IMR-90 (cell line): Measurements from ENCODE around the gene GCNT4. TPM values are rescaled to one million over a fixed set of nuclear protein-coding genes. Genes with fewer than 3 reads are reported as not detected.

Experiments used
- ATAC-seq: fragments of 200-7000 bp; cut with Tn5 transposase; 2 replicates; pipeline ENCODE4 v1.9.1; 2020; ENCODE audit warnings: low read depth, mild to moderate bottlenecking, moderate library complexity
- BruUV-seq: library from RNA; stranded (reverse); fragments of 400-500 nt; replicated peaks from 2 replicates; lab custom pipeline; 2021; lab: Mats Ljungman, UMichigan
- CTCF ChIA-PET: fragments of 300-600 bp; formaldehyde crosslinking; extraction: SDS; loops from one replicate; lab custom pipeline; 2021; ENCODE audit warnings: antibody characterized with exemption; lab: Yijun Ruan, JAX
- POLR2A ChIA-PET: fragments of 300-600 bp; sonication (Branson Sonifier 250); formaldehyde crosslinking; loops from one replicate; lab custom pipeline; 2022; ENCODE audit warnings: antibody characterized with exemption; ENCODE audit not compliant: unreplicated experiment; lab: Charles Lee
- DNase-seq: peaks from one replicate; pipeline ENCODE4 v3.0.0; 2013
- H2AFZ ChIP-seq: replicated peaks from 2 replicates; pipeline ENCODE3; 2013; ENCODE audit warnings: low read length, mild to moderate bottlenecking; ENCODE audit not compliant: poor library complexity
- H2AK5ac ChIP-seq: 2 replicates; pipeline ENCODE4 v1.6.1; 2013; ENCODE audit warnings: low read depth, low read length, inconsistent platforms
- H2AK9ac ChIP-seq: replicated peaks from 2 replicates; pipeline ENCODE3; 2013; ENCODE audit warnings: mild to moderate bottlenecking, low read depth, low read length, moderate library complexity; ENCODE audit not compliant: poor library complexity
- H2BK120ac ChIP-seq: 2 replicates; pipeline ENCODE4 v1.6.1; 2013; ENCODE audit warnings: low read depth, low read length, inconsistent platforms
- H2BK15ac ChIP-seq: 3 replicates; pipeline ENCODE4 v1.6.1; 2013; ENCODE audit warnings: low read depth, low read length, inconsistent platforms
- H2BK20ac ChIP-seq: 2 replicates; pipeline ENCODE4 v1.6.1; 2013; ENCODE audit warnings: low read depth, mild to moderate bottlenecking, inconsistent platforms, low read length, moderate library complexity
- H2BK5ac ChIP-seq: 2 replicates; pipeline ENCODE4 v1.6.1; 2013; ENCODE audit warnings: mild to moderate bottlenecking, low read depth, low read length, inconsistent platforms; ENCODE audit not compliant: poor library complexity, severe bottlenecking
- H3K14ac ChIP-seq: replicated peaks from 2 replicates; pipeline ENCODE4 v1.6.1; 2013; ENCODE audit warnings: low read depth, low read length, inconsistent platforms
- H3K18ac ChIP-seq: 2 replicates; pipeline ENCODE4 v1.6.1; 2013; ENCODE audit warnings: low read depth, low read length, control low read depth
- H3K23ac ChIP-seq: 2 replicates; pipeline ENCODE4 v1.6.1; 2013; ENCODE audit warnings: low read depth, low read length, inconsistent platforms
- H3K27ac ChIP-seq: 2 replicates; pipeline ENCODE4 v1.5.1; 2013; ENCODE audit warnings: mild to moderate bottlenecking, control low read depth, low read length; ENCODE audit not compliant: insufficient read depth
- H3K27me3 ChIP-seq: 2 replicates; pipeline ENCODE4 v1.6.1; 2013; ENCODE audit warnings: low read length; ENCODE audit not compliant: control insufficient read depth, insufficient read depth
- H3K36me3 ChIP-seq: 2 replicates; pipeline ENCODE4 v1.6.1; 2013; ENCODE audit warnings: low read length, mixed read lengths; ENCODE audit not compliant: control insufficient read depth, insufficient read depth
- H3K4ac ChIP-seq: 2 replicates; pipeline ENCODE4 v1.6.1; 2013; ENCODE audit warnings: low read depth, low read length, inconsistent platforms
- H3K4me1 ChIP-seq: 2 replicates; pipeline ENCODE4 v1.6.1; 2013; ENCODE audit warnings: low read length, mixed read lengths; ENCODE audit not compliant: control insufficient read depth, insufficient read depth
- H3K4me2 ChIP-seq: 2 replicates; pipeline ENCODE4 v1.6.1; 2013; ENCODE audit warnings: low read depth, mild to moderate bottlenecking, control low read depth, low read length, moderate library complexity
- H3K4me3 ChIP-seq: 2 replicates; pipeline ENCODE4 v1.5.1; 2013; ENCODE audit warnings: low read depth, mild to moderate bottlenecking, control low read depth, low read length, moderate library complexity; ENCODE audit not compliant: insufficient read depth
- H3K56ac ChIP-seq: 2 replicates; pipeline ENCODE4 v1.6.1; 2013; ENCODE audit warnings: low read length, inconsistent platforms; ENCODE audit not compliant: insufficient read depth; ENCODE audit errors: extremely low read depth
- H3K79me1 ChIP-seq, 2 experiments: 2 replicates each; pipeline ENCODE4 v1.6.1; 2013; ENCODE audit warnings: low read length in 2 of 2, inconsistent platforms in 1 of 2, low read depth in 1 of 2
- H3K9ac ChIP-seq: 2 replicates; pipeline ENCODE4 v1.6.1; 2013; ENCODE audit warnings: low read depth, low read length, control low read depth
- H3K9me1 ChIP-seq: 2 replicates; pipeline ENCODE4 v1.6.1; 2013; ENCODE audit warnings: low read length, inconsistent platforms; ENCODE audit not compliant: insufficient read depth
- H3K9me3 ChIP-seq: 2 replicates; pipeline ENCODE4 v1.6.1; 2013; ENCODE audit warnings: low read length; ENCODE audit not compliant: control insufficient read depth, insufficient read depth
- H4K20me1 ChIP-seq: 2 replicates; pipeline ENCODE4 v1.6.1; 2013; ENCODE audit warnings: low read length, inconsistent platforms; ENCODE audit not compliant: insufficient read depth
- H4K5ac ChIP-seq: 2 replicates; pipeline ENCODE4 v1.6.1; 2013; ENCODE audit warnings: mild to moderate bottlenecking, low read depth, low read length, control low read depth
- H4K8ac ChIP-seq, 2 experiments: 2 replicates each; pipeline ENCODE4 v1.6.1; 2013; ENCODE audit warnings: low read depth in 2 of 2, low read length in 2 of 2, control low read depth in 1 of 2, inconsistent platforms in 1 of 2
- H4K91ac ChIP-seq: 2 replicates; pipeline ENCODE4 v1.6.1; 2013; ENCODE audit warnings: low read depth, low read length, inconsistent platforms; ENCODE audit not compliant: insufficient read depth
- BHLHE40 ChIP-seq: fragments of 150-350 bp; IDR thresholded peaks from 2 replicates; pipeline ENCODE4 v1.6.1; 2016; ENCODE audit warnings: mild to moderate bottlenecking, low read depth, low read length
- CEBPB ChIP-seq: IDR thresholded peaks from 2 replicates; pipeline ENCODE4 v1.6.1; 2012; ENCODE audit warnings: low read depth, low read length, improper control_type of control experiment
- CTCF ChIP-seq: conservative IDR thresholded peaks from 2 replicates; pipeline ENCODE4 v1.5.1; 2012; ENCODE audit warnings: mild to moderate bottlenecking, low read depth, low read length, improper control_type of control experiment
- ELK1 ChIP-seq: fragments of 150-350 bp; IDR thresholded peaks from 2 replicates; pipeline ENCODE4 v1.6.1; 2016; ENCODE audit warnings: low read depth, mild to moderate bottlenecking, low read length, moderate library complexity, borderline replicate concordance
- FOS ChIP-seq: fragments of 150-350 bp; IDR thresholded peaks from 2 replicates; pipeline ENCODE4 v1.6.1; 2016; ENCODE audit warnings: low read depth, low read length
- POLR2A ChIP-seq: IDR thresholded peaks from 2 replicates; pipeline ENCODE4 v1.6.1; 2012; ENCODE audit warnings: mild to moderate bottlenecking, low read depth, low read length
- SMC3 ChIP-seq: fragments of 150-350 bp; IDR thresholded peaks from 2 replicates; pipeline ENCODE4 v1.6.1; 2016; ENCODE audit warnings: low read depth, mild to moderate bottlenecking, antibody characterized with exemption, low read length, moderate library complexity
- WGBS, 2 experiments: methylation state at CpG; one replicate each; pipeline versions ENCODE4 v1.1.5 to v1.1.7; 2013; ENCODE audit warnings: missing lambda C conversion rate in 2 of 2; ENCODE audit not compliant: insufficient read length in 1 of 2; ENCODE audit errors: extremely low coverage in 2 of 2; 5-methylcytosine and 5-hydroxymethylcytosine counted together
- dilution Hi-C: fragments of 300-500 bp; cut with HindIII; formaldehyde crosslinking; loops from one replicate; pipeline ENCODE4 v1.14.3; 2018; ENCODE audit warnings: low sequenced_read_pairs; ENCODE audit not compliant: unreplicated experiment
- in situ Hi-C: fragments of 300-500 bp; cut with MboI; formaldehyde crosslinking; loops from 3 replicates; pipeline ENCODE4 v1.14.3; 2019; ENCODE audit warnings: low sequenced_read_pairs, inconsistent platforms, mixed read lengths
- intact Hi-C: fragments of 100-400 bp; cut with micrococcal nuclease; formaldehyde crosslinking; loops from 2 replicates; pipeline ENCODE4 v1.10.0; 2022
- polyA plus RNA-seq, 3 experiments: library from polyadenylated mRNA; depleted of rRNA; stranded (reverse); fragments of >200 nt; gene quantifications; 2 replicates each; pipeline ENCODE4 v1.2.3, GENCODE V29; 2012; ENCODE audit warnings: low replicate concordance in 1 of 3
- total RNA-seq: library from RNA; depleted of rRNA; stranded (reverse); fragments of >200 nt; gene quantifications from 2 replicates; pipeline ENCODE4 v1.2.3, GENCODE V29; 2012

Gene GCNT4
- total and polyA plus RNA-seq, 2 of the 4 experiments (the other 2 are of a cell fraction), result 0.46 to 1.8 TPM

DNA sequence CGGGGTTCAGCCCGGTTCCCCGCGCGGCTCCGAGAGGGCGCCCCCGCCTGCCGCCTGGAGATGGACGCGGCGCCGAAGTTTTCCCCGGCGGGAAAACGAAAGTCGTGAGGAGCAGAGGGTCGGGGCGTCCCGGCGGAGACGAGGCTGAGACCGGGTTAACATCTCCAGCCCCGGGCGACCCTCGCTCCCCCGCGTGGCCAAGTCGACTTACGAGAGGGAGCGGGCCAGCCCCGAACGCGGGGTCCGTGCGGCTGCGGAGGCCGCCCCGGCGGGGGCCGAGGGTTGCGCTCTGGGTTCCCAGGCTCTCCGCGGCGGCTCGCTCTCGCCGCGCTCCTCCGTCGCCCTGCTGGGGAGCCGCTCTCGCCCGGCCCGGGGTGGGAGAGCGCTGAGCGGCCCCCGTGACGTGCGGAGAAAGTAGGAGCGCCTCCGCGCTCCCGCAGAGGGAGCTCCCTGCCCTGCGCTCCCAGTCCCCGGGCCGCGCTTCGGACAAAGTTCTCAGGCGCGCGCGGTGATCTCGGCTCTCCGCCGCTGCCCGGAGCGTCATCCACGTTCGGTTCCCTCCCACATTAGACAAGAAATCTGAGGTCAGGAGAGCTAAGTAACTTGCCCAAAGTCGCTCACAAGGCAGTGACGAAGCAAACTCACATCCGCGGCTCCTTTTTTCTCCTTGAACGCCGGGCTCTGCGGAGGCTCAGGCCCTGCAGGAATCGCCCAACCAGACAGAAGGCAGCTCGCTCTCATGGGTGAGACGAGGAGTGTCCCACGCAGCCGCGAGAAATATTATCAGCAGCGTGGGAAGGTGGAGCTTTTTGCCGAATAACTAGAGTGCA is 1.2 kb upstream of the GCNT4 start (continued):
- no peak for TF ChIP-seq SMC3
- no peak for TF ChIP-seq BHLHE40
- no peak for TF ChIP-seq CEBPB
- TF ChIP-seq FOS, result no peak

DNA sequence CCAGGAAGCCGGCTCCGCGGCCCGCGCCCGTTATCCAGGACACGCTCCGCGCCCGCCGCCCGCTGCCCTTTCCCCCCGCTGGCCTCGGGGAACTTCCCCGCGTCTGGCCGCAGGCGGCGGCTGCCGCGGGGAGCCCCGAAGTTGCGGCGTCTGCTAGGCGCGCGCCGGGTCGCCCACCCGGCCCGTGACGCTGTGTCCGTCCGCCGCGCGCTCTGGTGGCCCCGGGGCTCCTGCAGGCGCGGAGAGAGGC is 621 bp upstream of the GCNT4 start:
- dilution Hi-C loops (no loop called here), in situ Hi-C loops (no loop called here), intact Hi-C loops (loop anchor here (5.0 to 10.0 kb wide), 4 partner anchors 212 to 1762 kb away; partner anchors contain the start of gene F2RL1)
- DNase-seq (no peak), ATAC-seq (no peak)
- Histone ChIP-seq H3K27me3 (no peaks in the 10 kb centered on the region), H2AK5ac (no peak overlapping the region), H3K9me3 (no peaks in the 10 kb centered on the region), H2AK9ac (peak overlapping the region; percentile 57), H4K8ac (no peak overlapping the region), H3K79me1 (peaks cover 3 to 46% of the 10 kb centered on the region in 2 experiments; a peak in 3 of 4 replicates), H3K9me1 (peaks cover 30% of the 10 kb centered on the region), H3K4me3 (peak overlapping the region; percentile 82), H2BK20ac (no peak overlapping the region), H3K56ac (no peak overlapping the region), H2BK5ac (peak overlapping the region; percentile 65), H3K4me2 (no peak overlapping the region), H3K14ac (no peak overlapping the region), H2AFZ (peak overlapping the region; percentile 93), H3K23ac (no peak overlapping the region), H4K91ac (no peak overlapping the region; the same call in 1 of the 2 replicates), H2BK120ac (no peak overlapping the region), H4K20me1 (peaks cover 7% of the 10 kb centered on the region; the same call in 1 of the 2 replicates), H3K18ac (no peak overlapping the region), H3K4me1 (peaks cover 21% of the 10 kb centered on the region), H2BK15ac (no peak overlapping the region), H3K9ac (peak overlapping the region; percentile 99), H3K4ac (0 out of 2 replicates have a peak overlapping the region, but pooled peaks have one; percentile 9), H3K27ac (peak overlapping the region; percentile 68), H4K5ac (no peak overlapping the region), H3K36me3 (no peaks in the 10 kb centered on the region)
- BruUV-seq, result no TSS peak
- CTCF ChIA-PET, result interaction anchor here (1.0 kb wide), 1 partner anchor 14 kb away, joined by 3 read pairs; no protein-coding TSS in a partner anchor
- POLR2A ChIA-PET, result interaction anchor here (0.7 kb wide), 2 partner anchors 105 to 213 kb away, joined by 3 to 4 read pairs; no protein-coding TSS in a partner anchor
- TF ChIP-seq ELK1 (no peak), CEBPB (no peak), FOS (no peak), CTCF (no peak), POLR2A (no peak)
- WGBS, 2 experiments, result 1% methylated on average over 28 of the region's 40 CpGs; no CpG with 5 or more reads in 1 of the 2 experiments
